Endothelial cell of umbilical vein (primary cell): ENCODE results near the gene SPRR1A. TPM values are rescaled to one million over a fixed set of nuclear protein-coding genes. Genes with fewer than 3 reads are reported as not detected.

Experiments
- BruUV-seq: library from RNA; stranded (reverse); fragments of 400-500 nt; replicated peaks from 2 replicates; lab custom pipeline; 2021; lab: Mats Ljungman, UMichigan
- CTCF ChIA-PET: fragments of 300-600, 350-600 bp; sonication (Branson Sonifier 250); formaldehyde crosslinking; loops from one replicate; lab custom pipeline; 2021; ENCODE audit warnings: antibody characterized with exemption, inconsistent platforms; lab: Charles Lee
- POLR2A ChIA-PET: fragments of 300-600, 350-600 bp; sonication (Branson Sonifier 250); formaldehyde crosslinking; loops from one replicate; lab custom pipeline; 2021; ENCODE audit warnings: antibody characterized with exemption, inconsistent platforms; lab: Charles Lee
- DNase-seq: peaks from one replicate; pipeline ENCODE4 v3.0.0-alpha.2; 2011; ENCODE audit warnings: low read depth, low spot score
- FAIRE-seq: peaks from 2 replicates; lab custom pipeline; 2011; peaks lifted over from hg19 to GRCh38; lab: Jason Lieb, UNC
- H2AFZ ChIP-seq: 2 replicates; pipeline ENCODE4 v1.6.0; 2012; ENCODE audit warnings: low read depth, low read length, control low read depth, inconsistent platforms
- H3K27ac ChIP-seq: 2 replicates; pipeline ENCODE4 v1.5.1; 2011; ENCODE audit warnings: low read depth, mild to moderate bottlenecking, control low read depth, low read length, moderate library complexity; ENCODE audit not compliant: insufficient read depth
- H3K27me3 ChIP-seq, 2 experiments: 2 replicates each; pipeline versions ENCODE4 v1.6.0 to v1.6.1; 2011; ENCODE audit warnings: low read length in 2 of 2, mixed read lengths in 1 of 2; ENCODE audit not compliant: control insufficient read depth in 2 of 2, insufficient read depth in 2 of 2
- H3K36me3 ChIP-seq, 2 experiments: 2 replicates in 1 of 2; 3 replicates in 1 of 2; pipeline ENCODE4 v1.5.1; 2011; ENCODE audit warnings: low read length in 2 of 2, mild to moderate bottlenecking in 1 of 2, moderate library complexity in 1 of 2; ENCODE audit not compliant: control insufficient read depth in 2 of 2, insufficient read depth in 2 of 2; ENCODE audit errors: extremely low read depth in 1 of 2
- H3K4me1 ChIP-seq: 3 replicates; pipeline ENCODE4 v1.5.1; 2011; ENCODE audit warnings: mild to moderate bottlenecking, low read length; ENCODE audit not compliant: control insufficient read depth, insufficient read depth; ENCODE audit errors: extremely low read depth
- H3K4me2 ChIP-seq: 2 replicates; pipeline ENCODE4 v1.6.1; 2011; ENCODE audit warnings: low read length, control low read depth, mixed read lengths; ENCODE audit not compliant: insufficient read depth
- H3K4me3 ChIP-seq, 3 experiments: fragments of 200-600 bp in 1 of 3; sonication (generic), shearing (Covaris generic) in 1 of 3; replicated peaks in 1 of 3; 2 replicates each; pipeline ENCODE4 v1.5.1; 2011 to 2016; ENCODE audit warnings: control low read depth in 3 of 3, low read length in 3 of 3, mild to moderate bottlenecking in 2 of 3, inconsistent platforms in 1 of 3, low read depth in 1 of 3, moderate library complexity in 1 of 3; ENCODE audit not compliant: insufficient read depth in 1 of 3
- H3K79me2 ChIP-seq: 2 replicates; pipeline ENCODE4 v1.6.0; 2012; ENCODE audit warnings: low read length, inconsistent platforms; ENCODE audit not compliant: control insufficient read depth, insufficient read depth
- H3K9ac ChIP-seq: replicated peaks from 2 replicates; pipeline ENCODE3; 2011; ENCODE audit warnings: low read length, control low read depth; ENCODE audit not compliant: insufficient read depth; ENCODE audit errors: extremely low read depth
- H3K9me1 ChIP-seq: replicated peaks from 3 replicates; pipeline ENCODE4 v1.6.0; 2011; ENCODE audit warnings: mild to moderate bottlenecking, low read length; ENCODE audit not compliant: control insufficient read depth, insufficient read depth; ENCODE audit errors: extremely low read depth
- H3K9me3 ChIP-seq: replicated peaks from 2 replicates; pipeline ENCODE4 v1.5.1; 2012; ENCODE audit warnings: low read length, inconsistent platforms; ENCODE audit not compliant: control insufficient read depth, insufficient read depth
- H4K20me1 ChIP-seq: replicated peaks from 2 replicates; pipeline ENCODE3; 2011; ENCODE audit warnings: mild to moderate bottlenecking, low read length; ENCODE audit not compliant: control insufficient read depth, insufficient read depth; ENCODE audit errors: extremely low read depth
- EZH2 ChIP-seq: IDR thresholded peaks from 2 replicates; pipeline ENCODE4 v1.6.1; 2012; ENCODE audit warnings: borderline replicate concordance, low read depth, mild to moderate bottlenecking, moderate library complexity, low read length, inconsistent platforms; ENCODE audit not compliant: severe bottlenecking
- FOS ChIP-seq: IDR thresholded peaks from 2 replicates; pipeline ENCODE4 v1.6.1; 2011; ENCODE audit warnings: mild to moderate bottlenecking, low read length, moderate library complexity, borderline replicate concordance; ENCODE audit not compliant: insufficient read depth
- GATA2 ChIP-seq: IDR thresholded peaks from 2 replicates; pipeline ENCODE4 v1.7.0; 2011; ENCODE audit warnings: low read depth, mild to moderate bottlenecking, moderate library complexity, mixed read lengths, low read length; ENCODE audit not compliant: insufficient read length, insufficient read depth
- JUN ChIP-seq: IDR thresholded peaks from 2 replicates; pipeline ENCODE4 v1.6.1; 2011; ENCODE audit warnings: borderline replicate concordance, low read depth; ENCODE audit not compliant: insufficient read length, insufficient read depth
- MYC ChIP-seq: IDR thresholded peaks from one replicate; pipeline ENCODE4 v1.6.1; 2011; ENCODE audit warnings: mild to moderate bottlenecking, low read depth, low read length
- POLR2A ChIP-seq: IDR thresholded peaks from 2 replicates; pipeline ENCODE4 v1.6.1; 2012; ENCODE audit warnings: low read depth, mild to moderate bottlenecking, control low read depth, low read length
- POLR2AphosphoS5 ChIP-seq: IDR thresholded peaks from 2 replicates; pipeline ENCODE4 v1.6.1; 2012; ENCODE audit warnings: low read depth, mild to moderate bottlenecking, control low read depth, low read length, moderate library complexity; ENCODE audit not compliant: insufficient read depth
- dilution Hi-C: fragments of 300-500 bp; cut with MboI; formaldehyde crosslinking; loops from one replicate; pipeline ENCODE4 v1.15.0; 2019; ENCODE audit warnings: low sequenced_read_pairs; ENCODE audit not compliant: extremely low pct_ligation_motif_present
- intact Hi-C: fragments of 100-400 bp; cut with micrococcal nuclease; formaldehyde crosslinking; loops from one replicate; pipeline ENCODE4 v1.10.0; 2022
- polyA plus RNA-seq, 4 experiments: library from polyadenylated mRNA; depleted of rRNA in 3 of 4; stranded (reverse) in 3 of 4; unstranded in 1 of 4; fragments of >200 nt; gene quantifications; 2 replicates each; pipeline versions ENCODE4 v1.2.1 to v1.2.3, GENCODE V29; 2011 to 2012; ENCODE audit warnings: missing spikeins in 1 of 4
- total RNA-seq: library from RNA; stranded (reverse); gene quantifications from 2 replicates; pipeline ENCODE4 v1.2.3, GENCODE V29; 2021
- TF ChIP-seq, protein P1 (sequence below), 2 donors: IDR thresholded peaks; 1 replicate in 1 of 2; 2 replicates in 1 of 2; pipeline ENCODE4 v1.5.1; 2011; ENCODE audit warnings: low read length in 2 of 2, mild to moderate bottlenecking in 2 of 2, moderate library complexity in 2 of 2, control low read depth in 1 of 2, inconsistent platforms in 1 of 2, low read depth in 1 of 2; ENCODE audit not compliant: insufficient read depth in 1 of 2; ENCODE audit errors: extremely low read depth in 1 of 2
- TF ChIP-seq, protein P2 (sequence below): IDR thresholded peaks from 2 replicates; pipeline ENCODE4 v1.6.1; 2011; ENCODE audit not compliant: insufficient read depth, insufficient read length

The SPRR1A gene
- total and polyA plus RNA-seq, 2 donors (not counting 3 experiments of a cell fraction or from before 2014, with no cell fraction given) = not detected

DNA sequence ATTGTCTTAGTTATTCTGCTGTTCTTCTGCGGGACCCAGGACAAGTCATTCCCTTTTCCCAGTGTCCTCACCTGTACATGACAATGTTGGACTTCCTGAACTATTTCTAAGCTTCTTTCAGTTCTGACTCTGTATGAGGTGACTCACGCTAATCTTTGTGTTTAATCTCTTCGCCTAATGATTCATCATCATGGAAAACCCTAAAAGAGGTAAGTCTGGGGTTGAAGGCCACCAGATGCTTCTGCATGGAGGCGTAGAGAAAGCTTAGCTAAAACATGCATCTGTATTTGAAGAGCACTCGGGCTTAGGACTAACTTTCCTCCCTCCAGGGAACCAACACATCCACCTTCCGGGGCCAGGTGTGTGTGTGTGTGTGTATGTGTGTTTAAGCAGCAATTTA lies 29.4 kb upstream of the SPRR1A start:
- no peaks in the 10 kb centered on the region for H3K9me1 ChIP-seq
- H3K9me3 ChIP-seq = no peaks in the 10 kb centered on the region
- CTCF ChIA-PET = no interaction called here
- no peaks in the 10 kb centered on the region for H3K79me2 ChIP-seq
- H3K4me3 ChIP-seq = no peak overlapping the region
- no TSS peak for BruUV-seq
- no peak for FAIRE-seq
- no peaks in the 10 kb centered on the region for H3K36me3 ChIP-seq
- no peaks in the 10 kb centered on the region for H4K20me1 ChIP-seq
- H3K4me1 ChIP-seq = no peaks in the 10 kb centered on the region
- no peaks in the 10 kb centered on the region for H3K27me3 ChIP-seq
- dilution Hi-C loops = no loop called here
- no peak overlapping the region for H3K9ac ChIP-seq
- H2AFZ ChIP-seq = no peak overlapping the region
- DNase-seq = no peak
- H3K4me2 ChIP-seq = no peak overlapping the region
- intact Hi-C loops = no loop called here
- TF ChIP-seq, protein P1, sequence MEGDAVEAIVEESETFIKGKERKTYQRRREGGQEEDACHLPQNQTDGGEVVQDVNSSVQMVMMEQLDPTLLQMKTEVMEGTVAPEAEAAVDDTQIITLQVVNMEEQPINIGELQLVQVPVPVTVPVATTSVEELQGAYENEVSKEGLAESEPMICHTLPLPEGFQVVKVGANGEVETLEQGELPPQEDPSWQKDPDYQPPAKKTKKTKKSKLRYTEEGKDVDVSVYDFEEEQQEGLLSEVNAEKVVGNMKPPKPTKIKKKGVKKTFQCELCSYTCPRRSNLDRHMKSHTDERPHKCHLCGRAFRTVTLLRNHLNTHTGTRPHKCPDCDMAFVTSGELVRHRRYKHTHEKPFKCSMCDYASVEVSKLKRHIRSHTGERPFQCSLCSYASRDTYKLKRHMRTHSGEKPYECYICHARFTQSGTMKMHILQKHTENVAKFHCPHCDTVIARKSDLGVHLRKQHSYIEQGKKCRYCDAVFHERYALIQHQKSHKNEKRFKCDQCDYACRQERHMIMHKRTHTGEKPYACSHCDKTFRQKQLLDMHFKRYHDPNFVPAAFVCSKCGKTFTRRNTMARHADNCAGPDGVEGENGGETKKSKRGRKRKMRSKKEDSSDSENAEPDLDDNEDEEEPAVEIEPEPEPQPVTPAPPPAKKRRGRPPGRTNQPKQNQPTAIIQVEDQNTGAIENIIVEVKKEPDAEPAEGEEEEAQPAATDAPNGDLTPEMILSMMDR (IDR thresholded peaks at IDR 0.05; ENCODE audit: extremely low read depth in 1 of 2, insufficient read depth in 1 of 2, low read depth in 1 of 2, low read length in 2 of 2) = no peak
- TF ChIP-seq GATA2 = peak; percentile 13
- POLR2A ChIA-PET = no interaction called here
- H3K27ac ChIP-seq = no peak overlapping the region

- no peak overlapping the region for H3K9ac ChIP-seq
- H3K4me2 ChIP-seq = no peak overlapping the region
- H3K36me3 ChIP-seq = no peaks in the 10 kb centered on the region
- no peaks in the 10 kb centered on the region for H3K4me1 ChIP-seq
- no peak overlapping the region for H2AFZ ChIP-seq
- dilution Hi-C loops = no loop called here
- no peaks in the 10 kb centered on the region for H3K79me2 ChIP-seq
- CTCF ChIA-PET = no interaction called here
- H3K27ac ChIP-seq = no peak overlapping the region
- no peaks in the 10 kb centered on the region for H3K9me3 ChIP-seq
- no peak for FAIRE-seq
- intact Hi-C loops = no loop called here
- BruUV-seq = no TSS peak
- POLR2A ChIA-PET = no interaction called here
- H3K9me1 ChIP-seq = no peaks in the 10 kb centered on the region
- TF ChIP-seq GATA2 = no peak
- TF ChIP-seq, protein P2, sequence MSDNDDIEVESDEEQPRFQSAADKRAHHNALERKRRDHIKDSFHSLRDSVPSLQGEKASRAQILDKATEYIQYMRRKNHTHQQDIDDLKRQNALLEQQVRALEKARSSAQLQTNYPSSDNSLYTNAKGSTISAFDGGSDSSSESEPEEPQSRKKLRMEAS = no peak
- TF ChIP-seq, protein P1 (IDR thresholded peaks at IDR 0.05; ENCODE audit: extremely low read depth in 1 of 2, insufficient read depth in 1 of 2, low read depth in 1 of 2, low read length in 2 of 2) = no peak
- TF ChIP-seq FOS = no peak
- no peak for TF ChIP-seq JUN
- TF ChIP-seq POLR2AphosphoS5 = no peak
- TF ChIP-seq MYC = no peak
- no peak for TF ChIP-seq EZH2
- no peak for TF ChIP-seq POLR2A
- no peak overlapping the region for H3K4me3 ChIP-seq
- H4K20me1 ChIP-seq = no peaks in the 10 kb centered on the region
- no peak for DNase-seq
- H3K27me3 ChIP-seq = no peaks in the 10 kb centered on the region
Observed at GRCh38 chr1:152957561-152957960, 26.3 kb upstream of the SPRR1A start.
